Hepatocyte (in vitro differentiated cells): ENCODE results near the gene FRAS1. TPM values are rescaled to one million over a fixed set of nuclear protein-coding genes. Genes with fewer than 3 reads are reported as not detected.

Experiments used
- DNase-seq: peaks from one replicate; pipeline ENCODE4 v3.0.0-alpha.2; 2016; ENCODE audit warnings: low spot score
- H2AFZ ChIP-seq: fragments of 200-600 bp; sonication (generic); 2 replicates; pipeline ENCODE4 v1.6.0; 2016; ENCODE audit warnings: antibody characterized with exemption, mild to moderate bottlenecking
- H3K27ac ChIP-seq: fragments of 200-600 bp; sonication (generic); 2 replicates; pipeline ENCODE4 v1.5.1; 2016; ENCODE audit warnings: mild to moderate bottlenecking
- H3K27me3 ChIP-seq: fragments of 200-600 bp; sonication (generic); 2 replicates; pipeline ENCODE4 v1.6.1; 2016
- H3K36me3 ChIP-seq: fragments of 200-600 bp; sonication (generic); replicated peaks from 2 replicates; pipeline ENCODE4 v1.5.1; 2016; ENCODE audit warnings: low read depth; ENCODE audit not compliant: insufficient read depth
- H3K4me1 ChIP-seq: fragments of 200-600 bp; sonication (generic); 2 replicates; pipeline ENCODE4 v1.5.1; 2016; ENCODE audit warnings: mild to moderate bottlenecking, moderate library complexity; ENCODE audit not compliant: insufficient read depth
- H3K4me2 ChIP-seq: fragments of 200-600 bp; sonication (generic); 2 replicates; pipeline ENCODE4 v1.6.0; 2016
- H3K4me3 ChIP-seq: fragments of 200-600 bp; sonication (generic); 2 replicates; pipeline ENCODE4 v1.5.1; 2016; ENCODE audit warnings: mild to moderate bottlenecking
- H3K79me2 ChIP-seq: fragments of 200-600 bp; sonication (generic); 2 replicates; pipeline ENCODE4 v1.6.0; 2017; ENCODE audit warnings: mild to moderate bottlenecking
- H3K9me2 ChIP-seq: fragments of 200-600 bp; sonication (generic); replicated peaks from 2 replicates; pipeline ENCODE4 v1.6.0; 2017; ENCODE audit warnings: mild to moderate bottlenecking; ENCODE audit not compliant: insufficient read depth
- H3K9me3 ChIP-seq: fragments of 200-600 bp; sonication (generic); 2 replicates; pipeline ENCODE4 v1.5.1; 2016; ENCODE audit warnings: low read depth, mild to moderate bottlenecking
- H4K20me1 ChIP-seq: fragments of 200-600 bp; sonication (generic); 2 replicates; pipeline ENCODE4 v1.6.0; 2016; ENCODE audit warnings: mild to moderate bottlenecking; ENCODE audit not compliant: insufficient read depth, poor library complexity, severe bottlenecking
- EZH2 ChIP-seq: fragments of 200-600 bp; sonication (generic); IDR thresholded peaks from 2 replicates; pipeline ENCODE4 v1.6.1; 2016; ENCODE audit warnings: antibody characterized with exemption, mild to moderate bottlenecking, borderline replicate concordance
- EZH2phosphoT487 ChIP-seq: fragments of 200-600 bp; sonication (generic); IDR thresholded peaks from one replicate; pipeline ENCODE4 v1.6.1; 2018; ENCODE audit warnings: antibody characterized with exemption, mild to moderate bottlenecking, low read depth, moderate library complexity; ENCODE audit not compliant: unreplicated experiment, severe bottlenecking
- WGBS: methylation state at CpG from one replicate; pipeline ENCODE4 v1.1.6; 2016; ENCODE audit warnings: low lambda C conversion rate; ENCODE audit errors: missing lambda C conversion rate; 5-methylcytosine and 5-hydroxymethylcytosine counted together
- polyA plus RNA-seq: library from polyadenylated mRNA; unstranded; fragments of >200 nt; fragmentation: Nextera tagmentation; extraction: Ambion mirVana; gene quantifications from 2 replicates; pipeline ENCODE4 v1.2.1, GENCODE V29; 2016
- total RNA-seq: library from RNA; depleted of rRNA; stranded (reverse); fragments of >200 nt; gene quantifications from 2 replicates; pipeline ENCODE4 v1.2.3, GENCODE V29; 2014
- TF ChIP-seq, protein P1 (sequence below): fragments of 200-600 bp; sonication (generic); IDR thresholded peaks from 2 replicates; pipeline ENCODE4 v1.5.1; 2016; ENCODE audit warnings: antibody characterized with exemption, mild to moderate bottlenecking; ENCODE audit not compliant: poor library complexity

The FRAS1 gene
- total and polyA plus RNA-seq, 2 experiments from 2014 or later: 9.3 to 38.5 TPM

DNA sequence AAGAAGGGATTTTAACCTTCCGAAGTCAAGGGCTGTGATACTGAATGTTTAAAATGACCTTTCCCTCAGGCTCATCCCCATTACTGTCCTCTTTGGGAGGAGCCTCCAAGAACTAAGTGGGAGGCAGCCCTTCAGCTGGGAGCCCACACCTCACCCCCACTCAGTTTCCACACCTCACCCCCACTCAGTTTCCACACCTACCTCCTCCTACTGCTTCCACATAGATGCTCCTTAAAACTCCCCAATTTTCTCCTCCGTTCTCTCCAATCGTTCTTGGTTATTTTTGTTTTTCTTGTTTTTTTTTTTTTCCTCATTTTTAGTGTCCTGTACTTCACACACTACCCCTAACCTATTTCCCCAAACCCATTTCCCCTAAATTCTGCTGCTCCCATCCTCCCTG, 462.8 kb downstream of the FRAS1 start:
- WGBS: 82% methylated on average over 3 of the region's 3 CpGs
- TF ChIP-seq EZH2 (no peak), EZH2phosphoT487 (no peak)
- TF ChIP-seq, protein P1, sequence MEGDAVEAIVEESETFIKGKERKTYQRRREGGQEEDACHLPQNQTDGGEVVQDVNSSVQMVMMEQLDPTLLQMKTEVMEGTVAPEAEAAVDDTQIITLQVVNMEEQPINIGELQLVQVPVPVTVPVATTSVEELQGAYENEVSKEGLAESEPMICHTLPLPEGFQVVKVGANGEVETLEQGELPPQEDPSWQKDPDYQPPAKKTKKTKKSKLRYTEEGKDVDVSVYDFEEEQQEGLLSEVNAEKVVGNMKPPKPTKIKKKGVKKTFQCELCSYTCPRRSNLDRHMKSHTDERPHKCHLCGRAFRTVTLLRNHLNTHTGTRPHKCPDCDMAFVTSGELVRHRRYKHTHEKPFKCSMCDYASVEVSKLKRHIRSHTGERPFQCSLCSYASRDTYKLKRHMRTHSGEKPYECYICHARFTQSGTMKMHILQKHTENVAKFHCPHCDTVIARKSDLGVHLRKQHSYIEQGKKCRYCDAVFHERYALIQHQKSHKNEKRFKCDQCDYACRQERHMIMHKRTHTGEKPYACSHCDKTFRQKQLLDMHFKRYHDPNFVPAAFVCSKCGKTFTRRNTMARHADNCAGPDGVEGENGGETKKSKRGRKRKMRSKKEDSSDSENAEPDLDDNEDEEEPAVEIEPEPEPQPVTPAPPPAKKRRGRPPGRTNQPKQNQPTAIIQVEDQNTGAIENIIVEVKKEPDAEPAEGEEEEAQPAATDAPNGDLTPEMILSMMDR: no peak

DNA sequence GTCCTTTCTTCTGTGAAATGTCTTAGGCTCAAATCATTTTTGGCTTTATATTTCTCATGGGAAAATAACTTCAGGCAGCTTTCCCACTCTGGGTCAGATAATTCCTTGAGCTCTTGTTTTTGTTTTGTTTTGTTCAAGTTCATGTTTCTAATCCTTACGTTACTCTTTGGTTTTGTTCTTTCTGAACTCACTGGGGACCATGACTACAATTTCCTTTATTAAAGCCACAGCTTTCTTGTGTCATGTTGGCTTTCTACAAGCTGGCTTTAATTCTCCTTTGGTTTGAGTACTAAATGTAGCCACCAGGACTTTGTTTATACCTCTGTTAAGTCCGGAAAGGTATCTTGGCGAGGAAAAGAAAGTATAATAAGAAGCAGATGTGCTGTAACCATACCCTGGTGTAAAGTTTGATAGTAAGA, 463.7 kb downstream of the FRAS1 start:
- H3K9me3 ChIP-seq: no peaks in the 10 kb centered on the region
- H3K27ac ChIP-seq: peak overlapping the region; percentile 36
- H3K79me2 ChIP-seq: no peaks in the 10 kb centered on the region
- WGBS: 49% methylated on average over 3 of the region's 3 CpGs
- no peak overlapping the region for H3K4me2 ChIP-seq
- peaks cover 3% of the 10 kb centered on the region for H3K4me1 ChIP-seq
- H4K20me1 ChIP-seq: no peaks in the 10 kb centered on the region
- H3K27me3 ChIP-seq: no peaks in the 10 kb centered on the region
- no peak overlapping the region for H3K4me3 ChIP-seq
- no peak for TF ChIP-seq EZH2
- TF ChIP-seq, protein P1: no peak
- peak; percentile 66 for TF ChIP-seq EZH2phosphoT487
- H3K36me3 ChIP-seq: no peaks in the 10 kb centered on the region
- H2AFZ ChIP-seq: no peak overlapping the region
- DNase-seq: no peak
- no peaks in the 10 kb centered on the region for H3K9me2 ChIP-seq

More for the DNA sequence above, 462.8 kb downstream of the FRAS1 start:
- no peaks in the 10 kb centered on the region for H3K9me2 ChIP-seq
- no peaks in the 10 kb centered on the region for H4K20me1 ChIP-seq
- H3K27me3 ChIP-seq: no peaks in the 10 kb centered on the region
- no peak for DNase-seq
- H3K4me1 ChIP-seq: peaks cover 3% of the 10 kb centered on the region
- H2AFZ ChIP-seq: no peak overlapping the region
- H3K4me2 ChIP-seq: no peak overlapping the region
- H3K79me2 ChIP-seq: no peaks in the 10 kb centered on the region
- H3K4me3 ChIP-seq: no peak overlapping the region
- peak overlapping the region; percentile 36 for H3K27ac ChIP-seq
- H3K36me3 ChIP-seq: no peaks in the 10 kb centered on the region
- no peaks in the 10 kb centered on the region for H3K9me3 ChIP-seq

DNA sequence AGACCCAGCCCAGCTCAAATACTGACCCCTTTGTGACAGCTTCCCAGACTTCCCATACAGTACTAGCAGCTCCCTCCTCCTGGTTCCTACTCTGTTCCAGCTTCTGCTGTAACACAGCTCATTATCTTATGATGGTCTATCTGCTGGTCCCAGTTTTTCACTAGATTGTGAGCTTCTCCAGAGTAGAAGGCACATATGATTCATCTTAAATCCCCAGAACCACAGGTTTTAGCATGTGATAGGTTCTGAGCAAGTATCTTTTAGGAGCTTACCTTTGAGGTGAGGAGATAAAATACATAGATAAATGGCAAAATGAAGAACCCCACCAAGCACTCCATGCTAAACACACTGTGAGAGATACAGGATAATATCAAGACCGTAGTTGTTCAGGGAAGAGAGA, 466.9 kb downstream of the FRAS1 start:
- Histone ChIP-seq H3K36me3 (no peaks in the 10 kb centered on the region), H3K9me2 (no peaks in the 10 kb centered on the region), H3K27me3 (no peaks in the 10 kb centered on the region), H3K79me2 (no peaks in the 10 kb centered on the region), H3K4me2 (no peak overlapping the region), H2AFZ (no peak overlapping the region), H4K20me1 (no peaks in the 10 kb centered on the region), H3K4me3 (no peak overlapping the region), H3K4me1 (no peaks in the 10 kb centered on the region), H3K9me3 (no peaks in the 10 kb centered on the region), H3K27ac (no peak overlapping the region)
- TF ChIP-seq EZH2phosphoT487 (no peak), EZH2 (no peak)
- TF ChIP-seq, protein P1: no peak
- WGBS: 54% methylated on average over 1 of the region's 1 CpG
- no peak for DNase-seq

DNA sequence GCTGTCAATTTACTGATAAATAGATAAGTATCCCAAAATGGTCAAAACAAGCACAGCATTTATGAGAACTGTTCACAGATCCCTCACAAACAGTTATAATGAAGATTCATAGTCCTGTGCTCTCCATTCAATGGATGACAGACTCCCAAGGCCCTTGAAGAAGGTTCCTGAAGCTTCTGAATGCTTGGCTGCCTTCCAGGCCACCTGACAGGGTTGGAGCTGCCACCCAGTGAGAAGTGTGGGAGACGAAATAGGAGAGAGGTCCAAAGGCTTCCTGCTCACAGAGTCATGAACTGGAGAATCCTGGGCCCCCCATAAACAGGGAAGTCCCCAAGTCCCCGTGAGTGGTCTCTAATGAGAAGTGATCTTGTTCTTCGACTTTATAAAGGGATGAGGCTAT, 468.4 kb downstream of the FRAS1 start:
- Histone ChIP-seq H2AFZ (no peak overlapping the region), H3K79me2 (no peaks in the 10 kb centered on the region), H3K9me3 (no peaks in the 10 kb centered on the region), H3K4me2 (no peak overlapping the region), H4K20me1 (no peaks in the 10 kb centered on the region), H3K4me1 (no peaks in the 10 kb centered on the region), H3K9me2 (no peaks in the 10 kb centered on the region), H3K27ac (no peak overlapping the region), H3K36me3 (no peaks in the 10 kb centered on the region), H3K27me3 (no peaks in the 10 kb centered on the region), H3K4me3 (no peak overlapping the region)
- TF ChIP-seq EZH2phosphoT487: no peak
- TF ChIP-seq, protein P1: no peak
- no peak for TF ChIP-seq EZH2
- 91% methylated on average over 3 of the region's 3 CpGs for WGBS
- no peak for DNase-seq
